Tibial nerve (tissue), 4 donors: ENCODE measurements around the gene SLC25A44. TPM values are rescaled to one million over a fixed set of nuclear protein-coding genes. Genes with fewer than 3 reads are reported as not detected.

ENCODE experiments used
- DNase-seq, 2 donors: peaks; one replicate each; pipeline ENCODE4 v3.0.0-alpha.2; 2019; ENCODE audit warnings: low spot score in 2 of 2
- H3K27ac ChIP-seq, 4 donors: fragments of 200-600 bp; sonication (generic) in 3 of 4; one replicate each; pipeline ENCODE4 v1.5.1; 2017 to 2019; ENCODE audit warnings: mild to moderate bottlenecking in 1 of 4
- H3K27me3 ChIP-seq, 2 donors: fragments of 200-600 bp; sonication (generic) in 1 of 2; one replicate each; pipeline versions ENCODE4 v1.5.1 to v1.6.0; 2017 to 2019
- H3K36me3 ChIP-seq, 3 donors: fragments of 200-600 bp; sonication (generic); one replicate each; pipeline ENCODE4 v1.5.1; 2018 to 2019
- H3K4me1 ChIP-seq, 4 donors: fragments of 200-600 bp; sonication (generic) in 3 of 4; one replicate each; pipeline ENCODE4 v1.5.1; 2017 to 2019
- H3K4me3 ChIP-seq, 4 donors: fragments of 200-600 bp; sonication (generic) in 3 of 4; one replicate each; pipeline ENCODE4 v1.5.1; 2017 to 2019; ENCODE audit warnings: mild to moderate bottlenecking in 1 of 4, moderate library complexity in 1 of 4
- H3K9me3 ChIP-seq, 4 donors: fragments of 200-600 bp; sonication (generic) in 3 of 4; one replicate each; pipeline ENCODE4 v1.5.1; 2017 to 2019
- CTCF ChIP-seq, 5 experiments: fragments of 200-600 bp in 3 of 5; fragments of 450-650 bp in 2 of 5; sonication (generic) in 3 of 5; IDR thresholded peaks; one replicate each; pipeline ENCODE4 v1.5.1; 2016 to 2019; ENCODE audit warnings: antibody characterized with exemption in 5 of 5, mild to moderate bottlenecking in 3 of 5, moderate library complexity in 2 of 5
- EP300 ChIP-seq, 2 donors: sonication (generic); formaldehyde crosslinking; IDR thresholded peaks; one replicate each; pipeline ENCODE4 v1.6.1; 2017; ENCODE audit warnings: antibody characterized with exemption in 2 of 2, mild to moderate bottlenecking in 1 of 2
- POLR2A ChIP-seq, 2 donors: fragments of 450-650 bp; IDR thresholded peaks; one replicate each; pipeline ENCODE4 v1.6.1; 2017; ENCODE audit warnings: antibody characterized with exemption in 2 of 2, mild to moderate bottlenecking in 2 of 2, moderate library complexity in 2 of 2
- WGBS, 2 donors: methylation state at CpG; one replicate each; pipeline ENCODE4 v1.1.5; 2018; 5-methylcytosine and 5-hydroxymethylcytosine counted together
- total RNA-seq, 4 donors: library from RNA; depleted of rRNA; stranded (reverse); fragments of >200 nt; gene quantifications; one replicate each; pipeline ENCODE4 v1.1.0, GENCODE V29; 2016

SLC25A44 gene
- total RNA-seq, 4 donors from 2014 or later: 9.4 to 25.5 (median 13.6) TPM

- Histone ChIP-seq H3K27me3 (no peaks in the 10 kb centered on the region), H3K27ac (no peak overlapping the region), H3K4me3 (no peak overlapping the region), H3K36me3 (peaks cover 0 to 71% (median 3%) of the 10 kb centered on the region in 3 donors), H3K9me3 (no peaks in the 10 kb centered on the region), H3K4me1 (peaks cover 0 to 18% (median 3%) of the 10 kb centered on the region in 4 donors)
- WGBS, 2 donors: 76 to 87% methylated on average over 4 of the region's 4 CpGs
- no peak for DNase-seq
- no peak for TF ChIP-seq CTCF (IDR thresholded peaks at IDR 0.05)
- no peak for TF ChIP-seq POLR2A (IDR thresholded peaks at IDR 0.05)
- TF ChIP-seq EP300 (IDR thresholded peaks at IDR 0.05): no peak
These were observed 32.9 kb downstream of the SLC25A44 start for GRCh38 chr1:156226782-156227181.

DNA sequence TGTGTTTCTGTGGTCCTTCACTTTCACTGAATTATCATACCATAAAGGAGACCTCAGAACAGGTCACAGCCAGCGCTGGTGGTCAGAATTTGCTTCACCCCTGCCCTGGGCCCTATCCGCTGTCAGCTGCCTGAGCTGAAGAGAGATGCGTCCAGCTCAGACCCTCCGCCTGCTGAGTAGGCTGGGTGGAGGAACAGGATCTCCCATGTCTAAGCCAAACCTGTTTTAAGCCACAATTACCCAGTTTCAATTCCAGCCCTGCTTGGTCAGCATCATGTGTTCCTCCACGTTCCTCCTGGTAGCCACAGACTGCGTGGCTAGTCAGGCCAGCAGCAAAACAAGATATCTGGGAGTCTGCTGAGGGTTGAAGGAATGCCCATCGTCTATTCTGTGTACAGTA lies 34.6 kb downstream of the SLC25A44 start:
- WGBS, 2 donors: 63 to 85% methylated on average over 7 of the region's 7 CpGs
- H3K9me3 ChIP-seq: no peaks in the 10 kb centered on the region
- TF ChIP-seq POLR2A (IDR thresholded peaks at IDR 0.05): no peak
- TF ChIP-seq EP300 (IDR thresholded peaks at IDR 0.05): no peak
- no peak for TF ChIP-seq CTCF (IDR thresholded peaks at IDR 0.05)
- H3K4me3 ChIP-seq: no peak overlapping the region
- H3K4me1 ChIP-seq: peaks cover 0 to 18% (median 3%) of the 10 kb centered on the region in 4 donors
- no peaks in the 10 kb centered on the region for H3K27me3 ChIP-seq
- H3K27ac ChIP-seq: no peak overlapping the region
- peaks cover 0 to 68% (median 0%) of the 10 kb centered on the region in 3 donors for H3K36me3 ChIP-seq
- no peak for DNase-seq

DNA sequence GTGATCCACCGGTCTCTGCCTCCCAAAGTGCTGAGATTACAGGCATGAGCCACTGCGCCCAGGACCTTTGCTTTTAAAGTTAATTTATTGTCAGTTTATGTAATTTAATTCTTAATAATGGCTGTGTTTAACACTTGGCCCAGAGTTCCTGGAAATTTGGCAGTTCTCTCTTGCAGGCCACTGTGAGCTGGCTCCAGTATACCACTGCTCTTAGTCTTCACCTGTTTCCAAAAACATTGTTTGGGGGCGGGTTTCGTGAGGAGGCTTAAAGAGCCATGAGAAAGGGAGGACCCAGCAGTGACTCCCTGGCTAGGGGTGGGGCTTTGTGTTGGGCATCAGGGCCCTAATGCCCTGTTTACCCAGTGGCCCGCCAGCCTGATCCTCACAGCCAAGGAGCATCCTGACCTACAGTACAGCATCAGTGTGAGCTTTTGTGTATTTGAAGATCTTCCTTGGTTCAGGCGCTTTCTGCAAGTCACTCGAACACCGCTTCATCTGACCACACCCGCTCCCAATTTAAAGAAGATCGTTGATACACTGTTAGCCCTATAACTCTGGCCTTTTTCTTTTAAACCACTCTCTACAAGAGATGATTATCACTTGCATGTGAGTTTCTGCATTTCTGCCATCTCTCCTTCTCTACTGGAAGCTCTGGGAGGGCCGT lies 36.0 kb downstream of the SLC25A44 start:
- TF ChIP-seq EP300 (IDR thresholded peaks at IDR 0.05) (no peak), CTCF (IDR thresholded peaks at IDR 0.05) (no peak), POLR2A (IDR thresholded peaks at IDR 0.05) (no peak)
- DNase-seq: no peak
- Histone ChIP-seq H3K36me3 (peaks cover 0 to 77% (median 0%) of the 10 kb centered on the region in 3 donors), H3K4me1 (peaks cover 0 to 17% (median 2%) of the 10 kb centered on the region in 4 donors), H3K4me3 (no peak overlapping the region), H3K27ac (no peak overlapping the region), H3K27me3 (no peaks in the 10 kb centered on the region), H3K9me3 (no peaks in the 10 kb centered on the region)
- 72 to 73% methylated on average over 11 of the region's 11 CpGs for WGBS, 2 donors

DNA sequence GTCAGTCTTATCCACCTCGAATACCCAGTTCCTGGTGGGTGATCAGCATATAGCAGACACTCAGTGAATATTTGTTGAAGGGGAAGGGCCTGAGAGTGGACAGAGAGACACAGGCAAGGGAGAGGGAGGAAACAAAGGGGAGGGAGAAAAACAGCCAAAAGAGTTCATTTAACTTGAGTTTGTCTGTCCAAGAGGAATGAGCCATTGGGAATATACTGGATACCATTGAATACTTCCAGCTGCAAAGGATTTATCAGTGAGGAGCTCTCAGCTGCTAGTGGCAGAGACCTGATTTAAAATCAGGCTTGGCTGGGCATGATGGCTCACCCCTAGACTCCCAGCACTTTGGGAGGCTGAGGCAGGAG lies 36.6 kb downstream of the SLC25A44 start:
- Histone ChIP-seq H3K9me3 (no peaks in the 10 kb centered on the region), H3K4me3 (no peak overlapping the region), H3K27ac (no peak overlapping the region), H3K4me1 (peaks cover 0 to 12% (median 0%) of the 10 kb centered on the region in 4 donors), H3K27me3 (no peaks in the 10 kb centered on the region), H3K36me3 (peaks cover 0 to 81% (median 0%) of the 10 kb centered on the region in 3 donors)
- no peak for DNase-seq
- 63 to 68% methylated on average over 1 of the region's 1 CpG for WGBS, 2 donors
- TF ChIP-seq POLR2A (IDR thresholded peaks at IDR 0.05) (no peak), CTCF (IDR thresholded peaks at IDR 0.05) (no peak), EP300 (IDR thresholded peaks at IDR 0.05) (no peak)

- Histone ChIP-seq H3K9me3 (no peaks in the 10 kb centered on the region), H3K36me3 (peaks cover 0 to 85% (median 11%) of the 10 kb centered on the region in 3 donors), H3K27me3 (no peaks in the 10 kb centered on the region), H3K27ac (no peak overlapping the region), H3K4me1 (peaks cover 0 to 9% (median 0%) of the 10 kb centered on the region in 4 donors), H3K4me3 (no peak overlapping the region)
- TF ChIP-seq POLR2A (IDR thresholded peaks at IDR 0.05) (no peak), EP300 (IDR thresholded peaks at IDR 0.05) (no peak), CTCF (IDR thresholded peaks at IDR 0.05) (no peak)
- 86 to 89% methylated on average over 12 of the region's 12 CpGs for WGBS, 2 donors
- DNase-seq: no peak
These were observed 38.4 kb downstream of the SLC25A44 start for GRCh38 chr1:156232201-156232894.
